ENCODE data around the gene CHEK1. TPM values are rescaled to one million over a fixed set of nuclear protein-coding genes. Genes with fewer than 3 reads are reported as not detected.

Gene CHEK1
- total and polyA plus RNA-seq, 9 of the 15 experiments (the other 6 are each of a cell fraction or from before 2014, with no cell fraction given): 62.6 to 108 (median 87.5) TPM

- TF ChIP-seq DEAF1 (CRISPR knock-in tag; IDR thresholded peaks at IDR 0.05): no peak
- TF ChIP-seq LARP7 (IDR thresholded peaks at IDR 0.05): no peak
- no peak for TF ChIP-seq ELF2 (CRISPR knock-in tag; IDR thresholded peaks at IDR 0.05)
- no peak for TF ChIP-seq RBM22 (IDR thresholded peaks at IDR 0.05; ENCODE audit: low read depth, low read length, poor library complexity, severe bottlenecking)
- TF ChIP-seq TAF15 (IDR thresholded peaks at IDR 0.05; ENCODE audit: low read depth, low read length): no peak
- TF ChIP-seq ZNF740 (CRISPR knock-in tag; IDR thresholded peaks at IDR 0.05): no peak
- no peak for TF ChIP-seq ZNF740 (tag; IDR thresholded peaks at IDR 0.05)
- TF ChIP-seq GTF3C2 (IDR thresholded peaks at IDR 0.05; ENCODE audit: borderline replicate concordance, extremely low read depth, insufficient read length): no peak
- no peak for TF ChIP-seq THRAP3 (IDR thresholded peaks at IDR 0.05; ENCODE audit: borderline replicate concordance)
- no peak for TF ChIP-seq KAT2B (IDR thresholded peaks at IDR 0.05; ENCODE audit: low read depth, low read length)
- TF ChIP-seq MTA3 (IDR thresholded peaks at IDR 0.05; ENCODE audit: borderline replicate concordance): peak; percentile 90; the same call in 1 of the 2 replicates
- no peak for TF ChIP-seq ZNF655 (CRISPR knock-in tag; IDR thresholded peaks at IDR 0.05)
- no peak for TF ChIP-seq ZC3H11A (IDR thresholded peaks at IDR 0.05; ENCODE audit: low read depth, low read length)
- no peak; the same call in 1 of the 2 replicates for TF ChIP-seq OTX1 (CRISPR knock-in tag; IDR thresholded peaks at IDR 0.05)
- no peak for TF ChIP-seq ZSCAN29 (IDR thresholded peaks at IDR 0.05)
- no peak for TF ChIP-seq MCM3 (IDR thresholded peaks at IDR 0.05)
- no peak for TF ChIP-seq ZNF239 (CRISPR knock-in tag; IDR thresholded peaks at IDR 0.05)
- peak; percentile 100 for TF ChIP-seq NFIC (IDR thresholded peaks at IDR 0.05)
- no peak; the same call in 1 of the 2 replicates for TF ChIP-seq ZNF511 (CRISPR knock-in tag; IDR thresholded peaks at IDR 0.05)
- TF ChIP-seq ZNF124 (CRISPR knock-in tag; IDR thresholded peaks at IDR 0.05): no peak
- TF ChIP-seq HDGF (IDR thresholded peaks at IDR 0.05): no peak
- no peak for TF ChIP-seq ZNF347 (CRISPR knock-in tag; IDR thresholded peaks at IDR 0.05; ENCODE audit: low read depth)
Measured at GRCh38 chr11:125592305-125593113, 32.5 kb upstream of the CHEK1 start, which contains the start of gene STT3A (continued).
